ENCODE data around the gene AAMP.

DNA sequence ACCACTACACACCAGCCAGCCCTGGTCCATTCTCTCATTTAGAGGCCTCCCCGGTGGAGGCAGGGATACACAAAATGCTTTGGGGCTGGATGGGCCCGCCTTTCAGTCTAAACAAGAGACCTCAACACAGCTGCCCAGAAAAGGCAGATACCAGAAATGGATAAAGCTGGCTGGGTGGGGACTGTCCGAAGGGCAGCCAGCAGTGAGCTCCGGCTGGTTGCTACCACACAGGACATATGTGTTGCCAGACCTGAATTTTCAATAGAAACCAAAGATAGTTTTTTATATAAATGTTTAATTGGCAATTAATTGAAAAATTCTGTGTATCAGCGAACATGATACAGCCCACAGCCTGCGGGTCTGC lies 7.7 kb downstream of the AAMP start:
- TF ChIP-seq, protein P1, sequence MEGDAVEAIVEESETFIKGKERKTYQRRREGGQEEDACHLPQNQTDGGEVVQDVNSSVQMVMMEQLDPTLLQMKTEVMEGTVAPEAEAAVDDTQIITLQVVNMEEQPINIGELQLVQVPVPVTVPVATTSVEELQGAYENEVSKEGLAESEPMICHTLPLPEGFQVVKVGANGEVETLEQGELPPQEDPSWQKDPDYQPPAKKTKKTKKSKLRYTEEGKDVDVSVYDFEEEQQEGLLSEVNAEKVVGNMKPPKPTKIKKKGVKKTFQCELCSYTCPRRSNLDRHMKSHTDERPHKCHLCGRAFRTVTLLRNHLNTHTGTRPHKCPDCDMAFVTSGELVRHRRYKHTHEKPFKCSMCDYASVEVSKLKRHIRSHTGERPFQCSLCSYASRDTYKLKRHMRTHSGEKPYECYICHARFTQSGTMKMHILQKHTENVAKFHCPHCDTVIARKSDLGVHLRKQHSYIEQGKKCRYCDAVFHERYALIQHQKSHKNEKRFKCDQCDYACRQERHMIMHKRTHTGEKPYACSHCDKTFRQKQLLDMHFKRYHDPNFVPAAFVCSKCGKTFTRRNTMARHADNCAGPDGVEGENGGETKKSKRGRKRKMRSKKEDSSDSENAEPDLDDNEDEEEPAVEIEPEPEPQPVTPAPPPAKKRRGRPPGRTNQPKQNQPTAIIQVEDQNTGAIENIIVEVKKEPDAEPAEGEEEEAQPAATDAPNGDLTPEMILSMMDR (IDR thresholded peaks at IDR 0.05) = no peak
- TF ChIP-seq POLR2A (IDR thresholded peaks at IDR 0.05) = no peak

Measured in testis (tissue), 2 donors.